ENCODE results near the gene IL20RB. TPM values are rescaled to one million over a fixed set of nuclear protein-coding genes. Genes with fewer than 3 reads are reported as not detected.
A peak's percentile ranks its signal among the peaks of the same experiment; 100 is the strongest.
"Not testable (repeated sequence)": the region's sequence is repeated elsewhere in the genome, so short reads cannot be mapped to it uniquely, and the experiment has no call there.

IL20RB gene
- total RNA-seq, 1 experiment from 2014 or later, result 7.1 TPM

- DNase-seq (ENCODE audit: extremely low read depth, low read depth), result no peak
These were observed 24.8 kb downstream of the IL20RB start for GRCh38 chr3:136982520-136983138.

DNA sequence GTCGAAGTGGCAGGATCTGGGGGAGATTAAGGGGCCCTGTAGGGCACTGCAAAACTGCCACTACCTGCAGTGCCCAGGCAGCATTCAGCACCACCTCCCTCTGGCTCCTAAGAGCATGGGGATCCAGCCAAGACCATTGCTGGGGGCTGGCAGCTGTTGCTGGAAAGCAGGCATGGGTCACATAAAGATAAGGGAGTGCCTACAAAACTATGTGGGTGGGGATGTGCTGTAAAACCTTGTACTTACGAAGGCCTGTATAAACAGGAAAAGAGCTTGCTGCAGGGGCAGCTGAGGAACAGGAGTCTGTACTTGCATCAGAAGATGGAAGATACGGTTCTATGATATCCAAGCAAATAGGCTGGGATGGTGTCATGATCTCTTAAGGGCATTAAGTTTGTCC, 27.1 kb downstream of the IL20RB start:
- no peak for DNase-seq (ENCODE audit: extremely low read depth, low read depth)

DNA sequence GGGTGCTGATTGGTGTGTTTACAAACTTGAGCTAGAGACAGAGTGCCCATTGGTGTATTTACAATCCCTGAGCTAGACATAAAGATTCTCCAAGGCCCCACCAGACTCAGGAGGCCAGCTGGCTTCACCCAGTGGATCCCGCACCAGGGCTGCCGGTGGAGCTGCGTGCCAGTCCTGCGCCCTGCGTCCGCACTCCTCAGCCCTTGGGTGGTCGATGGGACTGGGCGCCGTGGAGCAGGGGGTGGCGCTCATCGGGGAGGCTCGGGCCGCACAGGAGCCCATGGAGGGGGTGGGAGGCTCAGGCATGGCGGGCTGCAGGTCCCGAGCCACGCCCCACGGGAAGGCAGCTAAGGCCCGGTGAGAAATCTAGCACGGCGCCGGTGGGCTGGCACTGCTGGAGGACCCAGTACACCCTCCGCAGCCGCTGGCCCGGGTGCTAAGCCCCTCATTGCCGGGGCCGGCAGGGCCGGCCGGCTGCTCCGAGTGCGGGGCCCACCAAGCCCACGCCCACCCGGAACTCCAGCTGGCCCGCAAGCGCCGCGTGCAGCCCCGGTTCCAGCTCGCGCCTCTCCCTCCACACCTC, 29.7 kb downstream of the IL20RB start:
- DNase-seq (ENCODE audit: extremely low read depth, low read depth), result not testable (repeated sequence)

DNA sequence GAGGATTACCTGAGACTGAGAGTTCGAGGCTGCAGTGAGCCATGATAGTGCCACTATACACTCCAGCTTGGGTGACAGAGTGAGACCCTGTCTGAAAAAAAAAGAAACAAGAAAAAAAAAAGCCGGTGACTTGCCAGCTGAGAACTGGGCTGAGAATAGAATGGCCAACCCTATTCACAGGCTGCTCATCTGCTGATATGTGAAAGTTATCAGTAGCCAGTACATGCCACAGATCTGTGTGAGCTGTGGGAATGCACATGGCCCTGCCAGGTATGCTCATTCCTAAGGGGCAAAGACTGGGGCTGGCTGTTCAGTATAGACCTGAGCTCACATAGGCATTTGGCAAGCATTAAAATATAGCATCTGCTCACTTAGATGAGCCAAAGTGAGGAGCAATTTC, 30.9 kb downstream of the IL20RB start:
- no peak for DNase-seq (ENCODE audit: extremely low read depth, low read depth)

GRCh38 chr3:136989781-136990524, 32.2 kb downstream of the IL20RB start:
- no peak for DNase-seq (ENCODE audit: extremely low read depth, low read depth)

- no peak for DNase-seq (ENCODE audit: extremely low read depth, low read depth)
These were observed 33.0 kb downstream of the IL20RB start for GRCh38 chr3:136990826-136991225.

DNA sequence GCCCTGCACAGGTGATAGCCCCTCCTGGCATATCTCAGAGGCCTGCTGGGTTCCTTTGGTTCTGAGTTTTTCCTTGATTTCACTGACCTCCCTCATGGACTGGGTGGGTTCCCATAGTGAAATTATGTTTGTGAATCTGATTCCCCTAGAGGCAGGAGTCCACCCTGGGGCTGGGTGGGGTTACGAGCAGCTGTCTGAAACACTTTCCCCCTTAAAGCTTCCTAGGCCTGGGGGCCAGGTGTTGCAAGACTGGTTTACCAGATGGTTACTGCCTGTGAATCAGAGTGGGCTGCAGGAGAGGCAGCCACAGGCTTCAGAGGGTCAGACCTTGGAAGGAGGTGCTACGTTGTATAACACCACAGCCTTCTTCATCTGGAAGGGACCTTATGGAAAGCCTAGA, 34.3 kb downstream of the IL20RB start:
- DNase-seq (ENCODE audit: extremely low read depth, low read depth), result no peak

GRCh38 chr3:136994772-136995516, 37.2 kb downstream of the IL20RB start:
- DNase-seq (ENCODE audit: extremely low read depth, low read depth), result no peak

- no peak for DNase-seq (ENCODE audit: extremely low read depth, low read depth)
These were observed 37.9 kb downstream of the IL20RB start for GRCh38 chr3:136995652-136996051.

DNA sequence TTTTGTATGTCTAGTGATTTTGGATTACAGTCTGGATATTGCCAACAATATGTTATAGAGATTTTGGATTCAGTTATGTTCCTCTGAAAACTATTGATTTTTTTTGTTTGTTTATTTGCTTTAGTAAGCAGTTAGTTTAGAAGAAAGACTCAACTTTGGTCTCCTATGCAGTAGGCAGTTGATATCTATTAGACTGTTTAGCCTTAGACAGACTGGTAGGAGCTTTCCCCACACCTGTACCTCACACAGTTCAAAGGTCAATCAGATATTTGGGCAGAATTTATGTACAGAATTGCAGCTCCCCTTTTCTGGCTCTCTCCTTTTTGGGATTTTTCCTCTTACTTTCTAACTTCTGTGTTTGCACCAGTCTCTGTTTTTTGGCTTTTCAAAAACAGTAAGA, 42.3 kb downstream of the IL20RB start:
- no peak for DNase-seq (ENCODE audit: extremely low read depth, low read depth)

- not testable (repeated sequence) for DNase-seq (ENCODE audit: extremely low read depth, low read depth)
These were observed 49.6 kb downstream of the IL20RB start for GRCh38 chr3:137007376-137007775.

DNA sequence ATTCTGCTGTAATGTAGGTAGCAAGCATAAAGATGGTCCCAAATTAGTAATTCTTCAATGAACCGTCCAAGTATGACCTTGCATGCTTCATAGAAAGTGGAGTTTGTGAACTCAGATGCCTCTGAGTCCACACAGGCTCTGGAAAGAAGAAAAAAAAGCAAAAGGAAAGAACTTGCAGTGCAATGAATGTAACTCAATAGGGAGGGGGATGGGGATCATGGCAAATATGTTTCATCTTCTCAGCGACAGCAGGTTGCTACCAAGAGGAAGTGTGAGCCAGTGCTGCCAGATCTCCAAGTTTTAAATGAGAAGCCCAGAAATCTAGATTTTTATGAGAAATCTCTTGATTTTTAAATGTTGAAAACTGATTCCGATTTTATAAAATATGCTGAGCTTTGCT, 50.3 kb downstream of the IL20RB start:
- DNase-seq (ENCODE audit: extremely low read depth, low read depth), result no peak

- no peak for DNase-seq (ENCODE audit: extremely low read depth, low read depth)
These were observed 51.2 kb downstream of the IL20RB start for GRCh38 chr3:137008976-137009375.

- no peak for DNase-seq (ENCODE audit: extremely low read depth, low read depth)
These were observed 52.4 kb downstream of the IL20RB start for GRCh38 chr3:137010137-137010536.

GRCh38 chr3:137011153-137011552, 53.4 kb downstream of the IL20RB start:
- DNase-seq (ENCODE audit: extremely low read depth, low read depth), result no peak

DNA sequence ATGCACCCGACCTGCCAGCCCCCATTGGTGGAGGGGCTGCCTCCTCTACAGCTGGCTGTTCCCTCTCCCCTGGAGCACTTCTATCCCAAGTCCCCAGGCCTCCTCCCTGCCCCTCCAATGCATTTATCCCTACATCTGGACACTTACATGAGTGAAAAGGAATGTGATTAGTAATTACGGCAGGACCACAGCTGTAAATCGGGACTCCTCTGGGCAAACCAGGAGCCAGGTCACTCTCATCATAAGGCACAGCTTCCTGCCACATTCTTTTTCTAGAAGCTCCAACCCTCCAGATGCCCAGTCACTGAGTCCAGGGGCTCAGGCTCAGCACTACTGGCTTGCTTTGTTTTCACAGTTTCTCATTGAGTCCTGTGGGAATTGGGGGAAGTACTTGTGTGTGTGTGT, 54.3 kb downstream of the IL20RB start:
- DNase-seq (ENCODE audit: extremely low read depth, low read depth), result no peak

GRCh38 chr3:137013951-137014688, 56.3 kb downstream of the IL20RB start:
- peak; percentile 78 for DNase-seq (ENCODE audit: extremely low read depth, low read depth)

GRCh38 chr3:137017316-137017715, 59.5 kb downstream of the IL20RB start:
- not testable (repeated sequence) for DNase-seq (ENCODE audit: extremely low read depth, low read depth)

DNA sequence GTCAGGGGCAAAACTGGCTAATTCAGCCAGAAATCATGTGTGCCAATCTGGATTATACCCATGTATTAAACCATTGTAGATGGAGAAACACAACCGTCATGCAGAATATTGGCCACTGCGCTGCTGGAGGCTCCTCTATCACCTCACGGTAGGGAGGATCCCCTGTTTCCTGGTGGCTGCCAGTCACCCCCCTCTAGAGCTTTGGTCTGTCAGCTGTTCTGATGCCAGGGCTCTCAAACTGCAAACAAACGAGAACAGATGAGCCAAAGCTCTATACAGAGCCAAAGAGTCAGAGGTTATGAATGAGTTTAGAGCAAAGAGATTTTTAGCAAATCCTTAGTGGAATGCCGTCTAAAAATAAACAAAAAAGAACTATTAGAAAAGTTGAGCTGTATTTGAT, 62.5 kb downstream of the IL20RB start:
- DNase-seq (ENCODE audit: extremely low read depth, low read depth), result no peak

DNA sequence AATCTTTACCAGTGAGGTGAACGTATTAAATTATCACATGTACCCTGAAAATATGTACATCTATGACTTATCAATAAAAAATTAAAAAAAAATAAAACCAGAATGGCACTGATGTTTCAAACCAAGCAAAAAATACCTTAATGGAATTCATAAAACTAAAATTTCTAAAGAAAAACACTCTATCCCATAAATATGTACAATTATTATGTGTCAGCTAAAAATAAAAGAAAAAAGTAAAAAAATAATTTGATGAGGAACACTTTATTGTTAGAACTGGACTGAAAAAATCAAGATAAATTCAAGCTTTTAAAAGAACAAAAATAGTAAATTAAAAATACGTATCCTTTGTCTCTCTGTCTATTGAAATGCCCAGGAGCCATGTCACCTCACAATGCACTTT, 63.1 kb downstream of the IL20RB start:
- no peak for DNase-seq (ENCODE audit: extremely low read depth, low read depth)

GRCh38 chr3:137024348-137024747, 66.6 kb downstream of the IL20RB start:
- DNase-seq (ENCODE audit: extremely low read depth, low read depth), result no peak

Measured in NCI-H460 (cell line).